DND-41 (cell line): Measurements from ENCODE around the gene AKAIN1.

Experiments
- CTCF ChIP-seq: IDR thresholded peaks from 2 replicates; pipeline ENCODE4 v1.5.1; 2012; ENCODE audit warnings: borderline replicate concordance, low read length, moderate library complexity, mild to moderate bottlenecking; ENCODE audit not compliant: poor library complexity, severe bottlenecking; ENCODE audit errors: extremely low read depth
- EZH2 ChIP-seq: IDR thresholded peaks from 3 replicates; pipeline ENCODE4 v1.6.1; 2012; ENCODE audit warnings: borderline replicate concordance, low read depth, mild to moderate bottlenecking, moderate library complexity, low read length, inconsistent platforms; ENCODE audit not compliant: severe bottlenecking

GRCh38 chr18:5095239-5095638, 101.8 kb downstream of the AKAIN1 start:
- TF ChIP-seq CTCF (no peak), EZH2 (no peak)
